K562 (cell line): ENCODE results near the gene STRADB. TPM values are rescaled to one million over a fixed set of nuclear protein-coding genes. Genes with fewer than 3 reads are reported as not detected.

Experiments used
- ATF2 ChIP-seq: sonication (generic); formaldehyde crosslinking; IDR thresholded peaks from 2 replicates; pipeline ENCODE4 v1.8.1; 2022; ENCODE audit warnings: missing genetic modification reagents
- ATF6 ChIP-seq: sonication (generic); formaldehyde crosslinking; IDR thresholded peaks from 2 replicates; pipeline ENCODE4 v1.4.0; 2020; ENCODE audit warnings: mild to moderate bottlenecking, missing genetic modification reagents
- BCLAF1 ChIP-seq, 2 experiments: fragments of 450-650 bp in 1 of 2; IDR thresholded peaks; 2 replicates each; pipeline ENCODE4 v1.6.1; 2011 to 2017; ENCODE audit warnings: low read depth in 2 of 2, antibody characterized with exemption in 1 of 2, borderline replicate concordance in 1 of 2, low read length in 1 of 2, mild to moderate bottlenecking in 1 of 2, mixed read lengths in 1 of 2; ENCODE audit not compliant: control insufficient read depth in 1 of 2
- CBFA2T2 ChIP-seq: fragments of 450-650 bp; conservative IDR thresholded peaks from 2 replicates; pipeline ENCODE4 v1.6.1; 2017; ENCODE audit warnings: mild to moderate bottlenecking
- E4F1 ChIP-seq: fragments of 250-450 bp; sonication (Bioruptor Pico); IDR thresholded peaks from 2 replicates; pipeline ENCODE4 v1.5.0; 2021; ENCODE audit warnings: mild to moderate bottlenecking, borderline replicate concordance
- ELF1 ChIP-seq: fragments of 200-800 bp; sonication (Bioruptor generic); IDR thresholded peaks from 2 replicates; pipeline ENCODE4 v1.6.1; 2016; ENCODE audit warnings: missing genetic modification characterization, missing compliant biosample characterization
- ETS2 ChIP-seq: IDR thresholded peaks from 2 replicates; pipeline ENCODE4 v1.6.1; 2016; ENCODE audit warnings: borderline replicate concordance, missing genetic modification characterization, mild to moderate bottlenecking, moderate library complexity, missing compliant biosample characterization; ENCODE audit not compliant: poor library complexity, severe bottlenecking
- MEF2D ChIP-seq: conservative IDR thresholded peaks from 2 replicates; pipeline ENCODE4 v1.6.1; 2016; ENCODE audit warnings: low read depth, missing genetic modification characterization, missing compliant biosample characterization
- MTF1 ChIP-seq: fragments of 250-450 bp; sonication (Bioruptor Pico); IDR thresholded peaks from 2 replicates; pipeline ENCODE4 v1.9.0; 2021; ENCODE audit warnings: moderate library complexity, mild to moderate bottlenecking, inconsistent platforms, borderline replicate concordance
- NFIC ChIP-seq: fragments of 450-650 bp; IDR thresholded peaks from 2 replicates; pipeline ENCODE4 v1.6.1; 2017; ENCODE audit warnings: mild to moderate bottlenecking, inconsistent platforms
- NR1H2 ChIP-seq: sonication (generic); formaldehyde crosslinking; IDR thresholded peaks from 2 replicates; pipeline ENCODE4 v1.4.0; 2020; ENCODE audit warnings: mild to moderate bottlenecking, missing genetic modification reagents
- POLR3G ChIP-seq: IDR thresholded peaks from 2 replicates; pipeline ENCODE4 v1.6.1; 2011; ENCODE audit not compliant: insufficient read length, insufficient replicate concordance; ENCODE audit errors: extremely low read depth
- PPARD ChIP-seq: fragments of 250-450 bp; sonication (Bioruptor Pico); IDR thresholded peaks from 2 replicates; pipeline ENCODE4 v1.8.0; 2022; ENCODE audit warnings: inconsistent platforms, mild to moderate bottlenecking, moderate library complexity
- SETDB1 ChIP-seq: IDR thresholded peaks from one replicate; pipeline ENCODE4 v1.6.1; 2012; ENCODE audit warnings: low read length, control low read depth, inconsistent platforms
- SLC30A9 ChIP-seq: fragments of 250-450 bp; sonication (Bioruptor Pico); IDR thresholded peaks from 2 replicates; pipeline ENCODE4 v1.8.0; 2022; ENCODE audit warnings: mild to moderate bottlenecking, moderate library complexity
- SRSF3 ChIP-seq: fragments of 200-400 bp; formaldehyde crosslinking; IDR thresholded peaks from 2 replicates; pipeline ENCODE4 v1.6.1; 2016; ENCODE audit warnings: mild to moderate bottlenecking, low read length, moderate library complexity; ENCODE audit not compliant: insufficient read depth
- SUPT5H ChIP-seq: fragments of 450-650 bp; IDR thresholded peaks from 2 replicates; pipeline ENCODE4 v1.6.1; 2016
- YY1 ChIP-seq, 3 experiments: IDR thresholded peaks; 2 replicates each; pipeline ENCODE4 v1.6.1; 2011; ENCODE audit warnings: low read length in 2 of 3, mild to moderate bottlenecking in 2 of 3, moderate library complexity in 2 of 3, borderline replicate concordance in 1 of 3, control low read depth in 1 of 3, low read depth in 1 of 3; ENCODE audit not compliant: insufficient read depth in 3 of 3, insufficient replicate concordance in 2 of 3, control insufficient read depth in 1 of 3, insufficient read length in 1 of 3; ENCODE audit errors: extremely low read depth in 1 of 3
- ZFP36 ChIP-seq: fragments of 150-350 bp; IDR thresholded peaks from 2 replicates; pipeline ENCODE4 v1.6.1; 2018; ENCODE audit warnings: low read length, low read depth; ENCODE audit not compliant: partially characterized antibody
- ZFPM2 ChIP-seq: fragments of 250-450 bp; sonication (Bioruptor Pico); IDR thresholded peaks from 2 replicates; pipeline ENCODE4 v1.5.1; 2022; ENCODE audit warnings: mild to moderate bottlenecking
- polyA plus RNA-seq, 8 experiments: library from polyadenylated mRNA; depleted of rRNA in 4 of 8; stranded (reverse) in 5 of 8; unstranded in 3 of 8; fragments of >200 nt; fragmentation: Nextera tagmentation in 2 of 8; fragmentation: Illumina TruSeq in 1 of 8; extraction: Ambion mirVana in 2 of 8; extraction: Trizol in 1 of 8; gene quantifications; 2 replicates each; pipeline versions ENCODE4 v1.2.1 to v1.2.3, GENCODE V29; 2011 to 2014; ENCODE audit warnings: inconsistent platforms in 1 of 8, missing spikeins in 1 of 8
- total RNA-seq, 7 experiments: library from RNA; depleted of rRNA in 6 of 7; stranded (reverse); fragments of >200 nt in 6 of 7; fragmentation: Illumina TruSeq in 2 of 7; extraction: Trizol in 2 of 7; gene quantifications; 2 replicates each; pipeline versions ENCODE4 v1.2.1 to v1.2.3, GENCODE V29; 2011 to 2021; ENCODE audit warnings: low replicate concordance in 1 of 7

The STRADB gene
- total and polyA plus RNA-seq, 9 of the 15 experiments (the other 6 are each of a cell fraction or from before 2014, with no cell fraction given) = 6.9 to 30.6 (median 15.7) TPM

GRCh38 chr2:201440182-201440581, 11.4 kb upstream of the STRADB start (continued):
- TF ChIP-seq ATF2 (CRISPR knock-in tag) (no peak), SETDB1 (no peak), SUPT5H (no peak), ZFPM2 (CRISPR knock-in tag) (no peak), SRSF3 (no peak), CBFA2T2 (peak; percentile 97), MEF2D (tag) (no peak), E4F1 (no peak), BCLAF1 (IDR thresholded peaks at IDR 0.05; ENCODE audit: borderline replicate concordance in 1 of 2, control insufficient read depth in 1 of 2, low read depth in 2 of 2, low read length in 1 of 2) (no peak), ETS2 (tag) (no peak), ATF6 (CRISPR knock-in tag) (no peak), ZFP36 (no peak), NFIC (peak; percentile 97), YY1 (IDR thresholded peaks at IDR 0.05; ENCODE audit: borderline replicate concordance in 1 of 3, control insufficient read depth in 1 of 3, extremely low read depth in 1 of 3, insufficient read depth in 3 of 3, insufficient read length in 1 of 3, insufficient replicate concordance in 2 of 3, low read depth in 1 of 3, low read length in 2 of 3) (no peak), NR1H2 (CRISPR knock-in tag) (no peak), MTF1 (no peak), SLC30A9 (CRISPR knock-in tag) (no peak), POLR3G (no peak), PPARD (no peak), ELF1 (tag) (no peak)
